ENCODE results near the gene PARN. TPM values are rescaled to one million over a fixed set of nuclear protein-coding genes. Genes with fewer than 3 reads are reported as not detected.

PARN gene
- polyA plus RNA-seq, 3 donors = 18.4 to 24.4 (median 19.1) TPM

DNA sequence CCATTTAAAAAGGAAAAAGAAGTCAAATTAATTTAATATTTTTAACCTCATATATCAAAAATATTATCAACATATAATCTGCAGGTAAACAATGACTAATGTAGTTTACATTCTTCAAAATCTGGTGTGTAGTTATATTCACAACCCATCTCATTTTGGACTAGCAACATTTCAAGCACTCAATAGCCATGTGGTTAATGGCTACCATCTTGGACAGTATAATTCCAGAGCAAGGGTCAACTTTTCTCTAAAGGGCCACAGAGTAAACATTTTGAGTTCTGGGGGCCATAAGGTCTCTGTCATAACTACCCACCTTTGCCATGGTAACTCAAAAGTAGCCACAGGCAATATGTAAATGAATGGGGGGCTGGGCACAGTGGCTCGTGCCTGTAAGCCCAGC is 153.9 kb downstream of the PARN start:
- no peak overlapping the region for H3K4me3 Mint-ChIP-seq
- peaks cover 5 to 19% (median 12%) of the 10 kb centered on the region in 7 donors for H3K9me3 Mint-ChIP-seq
- peaks cover 38 to 52% of the 10 kb centered on the region in 2 donors for H3K36me3 Mint-ChIP-seq
- H3K9me3 ChIP-seq (replicated peaks in 1 of 2; ENCODE audit: control insufficient read depth in 1 of 2, insufficient read depth in 1 of 2, low read length in 2 of 2) = peaks cover 8 to 12% of the 10 kb centered on the region in 2 donors
- intact Hi-C loops (cut with micrococcal nuclease) = no loop called here
- H3K27me3 Mint-ChIP-seq (ENCODE audit: low read depth in 3 of 3) = no peaks in the 10 kb centered on the region
- TF ChIP-seq, protein P1, sequence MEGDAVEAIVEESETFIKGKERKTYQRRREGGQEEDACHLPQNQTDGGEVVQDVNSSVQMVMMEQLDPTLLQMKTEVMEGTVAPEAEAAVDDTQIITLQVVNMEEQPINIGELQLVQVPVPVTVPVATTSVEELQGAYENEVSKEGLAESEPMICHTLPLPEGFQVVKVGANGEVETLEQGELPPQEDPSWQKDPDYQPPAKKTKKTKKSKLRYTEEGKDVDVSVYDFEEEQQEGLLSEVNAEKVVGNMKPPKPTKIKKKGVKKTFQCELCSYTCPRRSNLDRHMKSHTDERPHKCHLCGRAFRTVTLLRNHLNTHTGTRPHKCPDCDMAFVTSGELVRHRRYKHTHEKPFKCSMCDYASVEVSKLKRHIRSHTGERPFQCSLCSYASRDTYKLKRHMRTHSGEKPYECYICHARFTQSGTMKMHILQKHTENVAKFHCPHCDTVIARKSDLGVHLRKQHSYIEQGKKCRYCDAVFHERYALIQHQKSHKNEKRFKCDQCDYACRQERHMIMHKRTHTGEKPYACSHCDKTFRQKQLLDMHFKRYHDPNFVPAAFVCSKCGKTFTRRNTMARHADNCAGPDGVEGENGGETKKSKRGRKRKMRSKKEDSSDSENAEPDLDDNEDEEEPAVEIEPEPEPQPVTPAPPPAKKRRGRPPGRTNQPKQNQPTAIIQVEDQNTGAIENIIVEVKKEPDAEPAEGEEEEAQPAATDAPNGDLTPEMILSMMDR (IDR thresholded peaks at IDR 0.05) = no peak
- no peak overlapping the region for H3K27ac Mint-ChIP-seq
- no peaks in the 10 kb centered on the region for H3K4me1 ChIP-seq (ENCODE audit: control insufficient read depth in 1 of 2, insufficient read depth in 2 of 2, low read length in 2 of 2)
- no peak overlapping the region for H3K27ac ChIP-seq (ENCODE audit: low read depth in 1 of 2, low read length in 2 of 2)
- no peak overlapping the region for H3K9ac ChIP-seq (ENCODE audit: insufficient read depth, low read length, poor library complexity, severe bottlenecking)
- no peaks in the 10 kb centered on the region for H4K20me1 ChIP-seq (ENCODE audit: insufficient read depth, low read length)
- no peak for DNase-seq
- no peaks in the 10 kb centered on the region for H3K79me2 ChIP-seq (ENCODE audit: insufficient read depth, low read length)
- peaks cover 16 to 33% of the 10 kb centered on the region in 2 donors for H3K36me3 ChIP-seq (replicated peaks in 1 of 2; ENCODE audit: control insufficient read depth in 1 of 2, insufficient read depth in 2 of 2, low read length in 2 of 2)
- H3K4me1 Mint-ChIP-seq = no peaks in the 10 kb centered on the region
- H3K27me3 ChIP-seq (ENCODE audit: control insufficient read depth in 2 of 2, insufficient read depth in 2 of 2, low read length in 2 of 2) = no peaks in the 10 kb centered on the region
- no CpG with 5 or more reads among the region's 1 CpG for WGBS (ENCODE audit: insufficient coverage)
- H2AFZ ChIP-seq (ENCODE audit: insufficient read depth, low read depth, low read length, poor library complexity, severe bottlenecking) = no peak overlapping the region
- H3K4me3 ChIP-seq (replicated peaks in 1 of 3; ENCODE audit: low read depth in 2 of 3, low read length in 3 of 3) = no peak overlapping the region
- no peak overlapping the region for H3K4me2 ChIP-seq (replicated peaks; ENCODE audit: extremely low read depth, low read length, poor library complexity, severe bottlenecking)

DNA sequence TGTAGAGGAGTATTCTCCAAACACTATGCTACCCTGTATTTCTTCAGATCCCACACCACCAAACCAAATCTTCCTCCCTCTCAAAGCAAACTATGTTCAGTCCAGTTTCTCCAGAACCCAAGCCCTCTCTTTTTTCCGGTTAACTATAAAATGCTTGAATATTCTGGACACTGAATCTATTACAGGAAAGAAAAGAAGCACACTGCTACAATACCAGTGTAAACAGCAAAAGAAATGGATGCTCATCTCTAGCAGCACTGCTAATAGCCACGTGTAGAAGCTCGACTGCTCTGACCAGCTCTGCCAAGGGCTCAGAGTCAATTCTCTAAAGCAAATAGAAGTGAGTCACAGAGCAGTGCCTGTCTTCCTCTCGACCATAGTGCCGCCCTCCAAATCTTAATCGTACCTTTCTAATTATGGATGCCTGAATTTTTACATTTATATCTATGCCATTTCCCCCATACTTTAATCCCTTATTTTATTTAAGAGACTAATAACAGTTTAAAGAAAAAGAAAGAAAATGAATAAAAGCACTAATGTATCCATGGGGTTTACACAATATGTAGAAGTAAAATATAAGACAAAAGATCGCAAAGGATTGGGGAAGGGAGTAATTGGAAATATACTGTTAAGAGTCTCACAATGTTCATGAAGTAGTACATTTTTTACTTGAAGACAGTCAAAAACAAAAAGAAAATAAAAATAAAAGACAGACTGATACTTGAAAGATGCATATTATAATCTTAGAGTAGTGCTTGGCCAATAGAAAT is 154.5 kb downstream of the PARN start:
- Mint-ChIP-seq H3K4me3 (no peak overlapping the region), H3K36me3 (peaks cover 35 to 47% of the 10 kb centered on the region in 2 donors), H3K27me3 (ENCODE audit: low read depth in 3 of 3) (no peaks in the 10 kb centered on the region), H3K9me3 (peaks cover 5 to 19% (median 12%) of the 10 kb centered on the region in 7 donors), H3K27ac (no peak overlapping the region), H3K4me1 (no peaks in the 10 kb centered on the region)
- H4K20me1 ChIP-seq (ENCODE audit: insufficient read depth, low read length) = no peaks in the 10 kb centered on the region
- peaks cover 8 to 12% of the 10 kb centered on the region in 2 donors for H3K9me3 ChIP-seq (replicated peaks in 1 of 2; ENCODE audit: control insufficient read depth in 1 of 2, insufficient read depth in 1 of 2, low read length in 2 of 2)
- intact Hi-C loops (cut with micrococcal nuclease) = no loop called here
- 95% methylated on average over 3 of the region's 7 CpGs for WGBS (ENCODE audit: insufficient coverage)
- TF ChIP-seq, protein P1 (IDR thresholded peaks at IDR 0.05) = no peak
- H3K9ac ChIP-seq (ENCODE audit: insufficient read depth, low read length, poor library complexity, severe bottlenecking) = no peak overlapping the region
- no peak overlapping the region for H2AFZ ChIP-seq (ENCODE audit: insufficient read depth, low read depth, low read length, poor library complexity, severe bottlenecking)
- H3K4me3 ChIP-seq (replicated peaks in 1 of 3; ENCODE audit: low read depth in 2 of 3, low read length in 3 of 3) = no peak overlapping the region
- no peak for DNase-seq
- no peak overlapping the region for H3K4me2 ChIP-seq (replicated peaks; ENCODE audit: extremely low read depth, low read length, poor library complexity, severe bottlenecking)
- H3K36me3 ChIP-seq (replicated peaks in 1 of 2; ENCODE audit: control insufficient read depth in 1 of 2, insufficient read depth in 2 of 2, low read length in 2 of 2) = peaks cover 16 to 27% of the 10 kb centered on the region in 2 donors
- no peaks in the 10 kb centered on the region for H3K4me1 ChIP-seq (ENCODE audit: control insufficient read depth in 1 of 2, insufficient read depth in 2 of 2, low read length in 2 of 2)
- H3K79me2 ChIP-seq (ENCODE audit: insufficient read depth, low read length) = no peaks in the 10 kb centered on the region
- H3K27ac ChIP-seq (ENCODE audit: low read depth in 1 of 2, low read length in 2 of 2) = no peak overlapping the region
- no peaks in the 10 kb centered on the region for H3K27me3 ChIP-seq (ENCODE audit: control insufficient read depth in 2 of 2, insufficient read depth in 2 of 2, low read length in 2 of 2)

Data from CD14-positive monocyte (primary cell).